Suppressor macrophage treated with lipopolysaccharide for 1 hour (primary cell): Measurements from ENCODE around the gene ATP1A3.
A peak's percentile ranks its signal among the peaks of the same experiment; 100 is the strongest.

Source experiments
- DNase-seq, 3 donors: peaks; one replicate each; pipeline ENCODE4 v3.0.0-alpha.2; 2020 to 2022

Gene ATP1A3

DNA sequence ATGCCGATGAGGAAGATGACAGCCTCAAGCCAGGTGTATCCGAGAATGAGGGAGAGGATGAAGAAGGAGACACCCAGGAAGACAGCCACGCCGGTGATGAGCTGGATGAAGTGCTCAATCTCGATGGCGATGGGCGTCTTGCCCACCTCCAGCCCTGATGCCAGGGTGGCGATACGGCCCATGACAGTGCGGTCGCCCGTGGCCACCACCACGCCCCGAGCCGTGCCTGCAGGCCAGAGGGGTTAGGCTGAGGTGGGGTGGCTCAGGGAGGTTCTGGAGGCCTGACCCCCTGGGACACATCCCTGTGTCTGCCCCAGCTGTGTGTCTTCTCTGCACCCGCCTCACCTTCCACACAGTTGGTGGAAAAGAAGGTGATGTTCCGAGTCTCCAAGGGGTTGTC is 9.1 kb downstream of the ATP1A3 start:
- no peak for DNase-seq

DNA sequence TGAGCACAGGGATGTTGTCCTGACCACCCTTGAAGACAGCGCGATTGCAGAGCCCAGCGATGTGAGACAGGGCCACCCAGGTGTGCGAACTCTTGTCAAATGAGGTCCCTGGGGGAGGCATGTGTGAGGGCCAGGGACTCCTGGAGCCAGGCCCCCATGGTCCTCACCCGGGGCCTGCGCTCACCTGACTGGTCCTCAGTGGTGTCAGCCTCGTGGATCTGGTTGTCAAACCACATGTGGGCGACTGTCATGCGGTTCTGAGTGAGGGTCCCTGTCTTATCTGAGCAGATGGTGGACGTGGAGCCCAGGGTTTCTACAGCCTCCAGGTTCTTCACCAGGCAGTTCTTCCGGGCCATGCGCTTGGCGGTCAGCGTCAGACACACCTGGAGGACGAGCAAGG is 12.3 kb downstream of the ATP1A3 start:
- DNase-seq: no peak

DNA sequence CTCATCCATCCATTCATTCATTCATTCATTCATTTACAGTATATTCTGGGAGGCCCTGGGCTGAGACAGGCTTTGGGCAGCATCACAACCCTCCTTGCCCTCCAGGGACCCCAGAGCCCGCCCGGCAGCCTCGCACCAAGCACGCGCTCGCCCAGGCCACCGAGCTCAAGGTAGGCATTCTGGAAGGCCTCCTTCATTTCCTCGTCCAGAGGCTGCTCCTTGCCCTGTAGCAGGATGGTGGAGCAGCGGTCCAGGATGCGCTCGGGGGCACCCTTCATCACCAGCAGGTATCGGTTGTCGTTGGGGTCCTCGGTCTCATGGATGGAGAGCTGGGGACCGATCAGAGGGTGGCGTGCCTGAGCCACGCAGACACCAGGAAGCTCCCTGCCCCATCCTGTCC is 15.6 kb downstream of the ATP1A3 start:
- no peak for DNase-seq

DNA sequence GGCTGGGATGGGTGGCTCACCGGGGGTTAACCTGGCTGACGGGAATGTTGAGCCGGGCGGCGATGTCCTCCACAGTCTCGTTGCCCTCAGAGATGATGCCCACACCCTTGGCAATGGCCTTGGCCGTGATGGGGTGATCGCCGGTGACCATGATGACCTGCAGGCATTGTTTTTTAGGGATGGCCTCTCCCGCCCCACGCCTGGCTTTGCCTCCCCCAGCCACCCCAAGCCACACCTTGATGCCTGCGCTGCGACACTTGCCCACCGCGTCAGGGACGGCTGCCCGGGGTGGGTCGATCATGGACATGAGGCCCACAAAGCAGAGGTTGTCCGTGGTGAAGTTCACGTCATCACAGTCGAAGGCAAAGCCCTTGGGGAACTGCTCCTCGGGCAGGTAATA is 16.1 kb downstream of the ATP1A3 start:
- DNase-seq: no peak

DNA sequence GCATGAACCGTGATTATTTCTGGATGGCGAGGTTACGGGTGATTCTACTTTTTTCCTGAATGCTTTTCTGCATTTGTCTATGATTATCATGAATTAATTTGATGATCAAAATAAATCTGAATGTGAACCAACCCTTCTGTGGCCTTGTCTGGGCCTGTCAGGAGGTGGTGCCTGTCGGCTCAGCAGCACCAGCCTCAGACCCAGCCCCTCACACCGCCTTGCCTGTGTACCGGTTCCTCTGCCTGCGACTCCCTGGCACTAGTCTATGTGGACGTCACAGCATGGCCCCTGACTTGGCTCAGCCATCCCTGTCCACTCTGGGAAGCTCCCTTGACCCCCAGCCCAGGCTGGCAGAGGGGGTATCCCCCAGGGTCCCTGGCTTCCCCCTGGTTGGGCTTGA is 19.4 kb downstream of the ATP1A3 start:
- no peak for DNase-seq

DNA sequence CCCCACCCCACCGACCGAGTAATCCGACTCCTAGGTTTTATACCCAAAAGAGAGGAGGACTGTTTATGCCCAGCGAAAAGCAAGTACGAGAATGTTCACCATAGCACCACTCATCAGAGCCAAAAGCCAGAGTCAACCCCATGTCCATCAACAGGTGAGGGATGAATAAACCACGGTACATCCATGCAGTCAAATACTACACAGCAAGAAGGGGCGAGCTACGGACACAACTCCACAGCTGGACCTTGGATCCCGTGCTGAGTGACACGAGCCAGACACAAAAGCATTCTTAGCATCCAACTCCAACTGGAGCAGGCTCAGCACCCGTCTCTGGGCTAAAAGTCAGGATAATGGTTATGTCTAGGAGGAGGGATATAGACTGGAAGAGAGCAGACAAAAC is 22.7 kb downstream of the ATP1A3 start:
- DNase-seq: no peak

DNA sequence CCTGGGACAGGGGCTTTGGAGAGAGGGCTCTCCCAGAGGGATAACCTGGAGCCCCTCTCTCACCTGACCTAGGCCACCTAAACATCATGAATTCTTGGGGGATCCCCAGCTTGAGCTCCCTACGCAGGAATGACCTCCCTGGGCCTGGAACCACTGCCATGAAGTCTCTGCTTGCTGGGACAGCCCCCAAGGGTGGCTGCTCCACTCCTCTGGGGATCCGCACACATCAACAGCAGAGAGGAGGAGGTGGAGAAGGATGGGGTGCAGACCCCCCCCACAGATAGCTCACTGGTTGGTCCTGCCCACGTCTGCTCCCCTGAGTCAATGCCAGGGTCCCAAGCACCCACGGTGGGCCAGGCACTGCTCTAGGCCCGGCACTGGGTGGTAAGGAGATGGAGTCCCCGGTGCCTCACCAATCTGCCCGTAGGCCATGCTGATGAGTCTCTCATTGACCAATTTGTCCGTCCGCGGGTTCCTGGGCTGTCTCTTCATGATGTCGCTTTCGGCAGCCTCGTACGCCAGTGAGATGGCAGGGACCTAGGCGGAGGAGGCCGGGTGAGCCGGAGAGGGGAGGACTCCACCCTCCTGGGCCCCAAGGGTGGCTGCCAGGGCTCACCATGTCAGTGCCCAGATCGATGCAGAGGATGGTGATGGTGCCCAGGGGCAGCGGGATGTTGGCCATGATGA is 24.1 kb downstream of the ATP1A3 start:
- no peak for DNase-seq

DNA sequence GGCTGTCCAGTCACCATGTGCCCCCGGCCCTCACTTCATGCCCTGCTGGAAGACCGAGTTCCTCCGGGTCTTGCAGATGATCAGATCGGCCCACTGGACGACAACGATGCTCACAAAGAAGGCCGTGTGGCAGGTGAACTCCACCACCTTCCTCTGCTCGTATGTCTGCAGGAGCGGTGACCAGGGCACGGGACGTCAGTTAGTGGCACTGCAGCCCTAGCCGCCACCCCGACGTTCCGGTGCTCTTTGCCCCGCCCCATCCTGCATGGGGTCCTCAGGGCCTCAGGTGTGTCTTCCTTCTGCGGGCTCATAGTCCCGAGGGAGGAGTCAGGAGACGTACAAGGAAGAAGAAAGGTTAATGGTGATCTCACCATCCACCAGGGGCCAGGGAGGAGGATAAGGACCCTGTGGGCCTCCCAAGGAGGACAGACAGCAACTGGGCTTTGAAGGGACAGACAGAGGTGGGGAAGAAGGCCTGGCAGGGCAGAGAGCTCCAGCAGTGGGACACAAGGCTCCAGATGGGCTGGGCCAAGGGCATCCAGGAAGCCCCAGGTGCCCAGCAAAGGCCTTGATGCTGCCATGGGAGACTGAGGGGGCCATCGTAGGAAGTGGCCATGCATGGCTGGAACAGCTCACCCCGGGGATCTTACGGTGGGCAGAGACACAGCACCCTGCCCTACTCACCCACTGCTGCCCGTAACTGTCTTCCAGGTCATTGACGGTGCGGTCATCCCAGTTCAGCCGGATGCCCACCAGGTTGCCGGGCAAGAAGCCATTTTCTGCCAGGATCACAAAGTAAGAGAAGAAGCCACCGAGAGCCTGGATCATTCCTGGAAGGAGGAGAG is 25.1 kb downstream of the ATP1A3 start:
- no peak for DNase-seq

DNA sequence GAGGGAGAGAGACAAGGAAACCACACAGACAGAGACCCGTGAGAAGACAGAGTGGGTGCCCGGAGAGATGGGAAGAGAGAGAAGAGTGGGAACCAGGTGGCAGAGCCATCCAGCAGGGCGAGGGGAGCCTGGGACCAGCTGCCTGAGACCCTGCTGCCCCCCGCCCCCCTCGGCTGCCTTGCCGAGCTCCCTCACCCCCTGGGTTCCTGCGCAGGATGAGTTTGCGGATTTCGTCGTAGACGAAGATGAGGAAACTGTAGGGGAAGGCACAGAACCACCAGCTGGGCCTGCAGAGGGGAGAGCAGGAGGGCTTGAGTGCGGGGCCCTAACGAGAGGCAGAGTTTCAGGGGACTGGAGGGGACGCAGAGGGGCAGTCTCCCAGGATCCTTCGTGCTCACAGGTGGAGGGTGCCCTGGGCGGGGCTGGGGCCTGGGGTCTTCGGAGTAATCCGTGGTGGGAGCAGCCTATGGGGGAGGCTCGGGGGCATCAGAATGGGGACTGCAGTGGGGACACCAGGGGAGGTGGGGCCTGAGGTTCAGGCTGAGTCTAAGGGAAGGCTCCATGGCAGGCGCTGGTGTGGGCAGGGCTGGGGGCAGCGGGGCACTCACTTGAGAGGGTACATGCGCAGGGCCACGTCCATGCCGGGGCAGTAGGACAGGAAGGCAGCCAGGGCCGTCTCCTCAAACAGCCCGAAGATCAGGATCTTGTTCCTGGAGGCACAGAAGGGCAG is 26.8 kb downstream of the ATP1A3 start:
- DNase-seq: peak in 1 of 3 donors; percentile 15

DNA sequence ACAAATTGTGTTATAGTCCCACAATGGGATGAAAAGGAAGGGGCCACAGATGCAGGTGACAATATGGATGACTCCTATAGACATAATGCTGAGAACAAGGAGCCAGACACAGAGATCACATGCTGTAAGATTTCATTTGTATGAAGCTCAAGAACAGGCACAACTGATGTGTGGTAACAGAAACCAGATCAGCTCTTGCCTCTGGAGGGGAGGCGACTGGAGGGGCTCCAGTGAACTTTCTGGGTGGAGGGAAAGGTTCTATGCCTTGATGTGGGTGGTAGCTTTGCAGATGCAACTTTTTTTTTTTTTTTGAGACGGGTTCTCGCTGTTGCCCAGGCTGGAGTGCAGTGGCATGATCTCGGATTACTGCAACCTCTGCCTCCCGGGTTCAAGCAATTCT is 28.9 kb downstream of the ATP1A3 start:
- DNase-seq: no peak

DNA sequence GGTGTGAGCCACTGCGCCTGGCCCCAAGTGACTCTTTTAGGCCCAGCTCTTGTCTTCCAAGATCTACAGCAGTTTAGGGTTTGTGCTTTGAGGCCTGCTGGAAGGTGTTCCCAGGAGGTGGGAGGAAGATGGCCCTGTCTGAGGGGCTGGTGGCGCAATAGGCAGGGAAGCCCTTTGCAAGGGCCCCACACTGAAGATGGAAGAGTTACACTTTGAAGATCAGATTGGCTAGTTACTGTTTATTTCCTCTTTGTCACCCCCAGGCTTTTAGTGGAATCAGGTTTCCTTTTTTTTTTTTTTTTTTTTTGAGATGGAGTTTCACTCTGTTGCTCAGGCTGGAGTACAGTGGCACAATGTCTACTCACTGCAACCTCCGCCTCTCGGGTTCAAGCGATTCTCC is 33.1 kb downstream of the ATP1A3 start:
- DNase-seq: no peak

DNA sequence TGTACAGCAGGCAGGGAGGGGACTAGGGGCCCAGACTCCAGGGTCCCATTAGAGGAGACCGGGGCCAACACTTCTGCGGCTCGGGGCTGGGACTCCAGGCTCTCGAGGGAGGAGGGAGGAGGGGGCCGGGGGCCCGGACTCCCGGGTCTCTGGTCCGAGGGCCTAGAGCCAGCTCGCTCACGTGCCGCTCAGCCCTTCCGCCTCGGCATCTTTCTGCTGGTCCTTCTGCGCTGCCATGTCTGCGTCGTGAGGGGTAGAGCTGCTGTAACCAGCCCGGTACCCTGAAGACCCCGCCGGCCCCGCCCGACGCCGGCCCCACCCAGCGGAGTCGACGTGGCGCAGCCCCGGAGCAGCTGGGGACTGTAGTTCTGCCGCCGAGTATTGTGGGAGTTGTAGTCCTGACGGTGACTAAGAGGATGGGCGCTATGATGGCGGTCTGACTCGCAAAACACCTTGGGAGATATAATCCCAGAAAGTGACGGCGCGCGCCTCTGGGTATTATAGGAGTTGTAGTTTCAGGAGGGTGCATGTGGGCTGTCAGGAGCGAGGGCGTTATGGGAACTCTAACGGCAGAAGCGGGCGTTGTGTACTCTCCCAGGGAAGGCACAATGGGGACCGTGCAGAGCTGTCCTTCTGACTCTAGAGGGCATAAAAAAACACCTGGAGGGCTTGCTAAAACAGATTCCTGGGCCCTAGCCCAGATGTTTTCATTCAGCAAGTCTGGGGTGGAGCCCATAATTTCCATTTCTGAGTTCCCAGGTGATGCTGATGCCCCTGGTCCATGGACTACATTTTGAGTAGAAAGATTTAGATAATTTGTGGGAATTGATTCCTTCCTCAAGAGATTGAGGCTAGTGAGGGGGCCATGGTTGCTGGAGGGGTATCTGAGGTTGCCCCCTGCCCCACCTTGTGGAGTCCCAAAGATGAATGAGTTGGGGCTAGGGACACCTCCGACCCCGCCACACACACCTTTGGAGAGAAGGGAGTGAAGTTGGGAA is 34.7 kb downstream of the ATP1A3 start, which contains the start of gene RABAC1:
Gene RABAC1, minus strand, starts transcription at position 266 of the 998 bp plus-strand sequence. Its CDS starts 29 bp downstream, at position 237.
- peak; percentile 86 to 92 (median 91) for DNase-seq

DNA sequence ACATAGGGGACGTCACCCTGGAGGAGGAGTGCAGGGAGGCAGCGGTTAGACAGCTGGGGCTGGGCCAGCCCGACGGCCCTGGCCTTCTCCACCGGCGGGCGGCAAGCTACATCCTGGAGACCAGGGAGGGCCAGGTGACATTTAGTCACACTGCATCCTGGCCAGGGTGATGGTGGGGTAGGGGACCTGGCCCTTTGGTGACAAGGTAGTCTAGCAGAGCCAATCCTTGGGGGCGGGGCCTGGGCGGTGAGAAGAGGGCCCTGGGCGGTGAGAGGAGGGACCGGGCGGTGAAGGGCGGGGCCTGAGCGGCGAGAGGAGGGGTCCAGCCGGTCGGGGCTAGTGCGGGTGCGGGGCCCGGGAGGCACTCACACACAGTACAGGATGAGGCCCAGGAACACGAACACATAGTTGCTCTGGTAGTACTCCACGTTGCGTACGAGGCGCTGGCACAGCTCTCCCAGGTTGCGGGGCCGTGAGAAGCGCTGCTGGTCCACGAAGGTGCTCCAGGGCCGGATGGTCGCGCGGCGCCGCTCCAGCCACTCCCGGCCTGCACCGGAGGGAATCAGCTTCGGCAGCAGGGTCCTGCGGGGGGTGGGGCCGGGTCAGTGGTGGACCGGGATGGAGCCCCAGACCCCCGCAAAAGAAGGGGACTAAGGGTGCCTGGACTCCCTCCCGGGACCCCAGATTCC is 35.5 kb downstream of the ATP1A3 start:
- DNase-seq: peak; percentile 53 to 87 (median 70)

DNA sequence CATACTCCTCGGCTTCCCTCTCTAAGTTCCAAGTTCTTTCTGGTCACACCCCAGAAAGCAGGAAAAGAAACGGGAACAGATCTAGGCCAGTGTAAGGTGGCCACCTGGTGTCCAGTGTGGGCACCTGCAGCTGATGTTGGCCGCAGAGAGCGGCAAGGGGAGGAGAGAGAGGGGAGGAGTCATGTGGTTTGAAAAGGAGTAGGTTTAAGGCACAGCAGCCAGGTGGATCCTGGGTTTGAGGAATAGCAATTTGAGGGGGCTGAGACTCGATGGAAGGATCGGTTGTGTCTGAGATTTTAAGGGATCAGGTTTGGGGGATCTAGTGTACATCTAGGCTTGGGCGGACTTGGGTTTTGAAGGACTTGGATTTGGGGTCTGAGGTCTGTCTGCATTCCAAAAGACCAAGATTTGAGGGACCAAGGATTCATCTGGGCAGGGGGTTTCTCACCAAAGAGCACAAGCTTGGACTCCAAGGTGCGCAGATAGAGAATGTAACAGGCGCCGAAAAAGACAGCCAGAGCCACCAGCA is 36.1 kb downstream of the ATP1A3 start:
- peak; percentile 73 to 80 (median 80) for DNase-seq

DNA sequence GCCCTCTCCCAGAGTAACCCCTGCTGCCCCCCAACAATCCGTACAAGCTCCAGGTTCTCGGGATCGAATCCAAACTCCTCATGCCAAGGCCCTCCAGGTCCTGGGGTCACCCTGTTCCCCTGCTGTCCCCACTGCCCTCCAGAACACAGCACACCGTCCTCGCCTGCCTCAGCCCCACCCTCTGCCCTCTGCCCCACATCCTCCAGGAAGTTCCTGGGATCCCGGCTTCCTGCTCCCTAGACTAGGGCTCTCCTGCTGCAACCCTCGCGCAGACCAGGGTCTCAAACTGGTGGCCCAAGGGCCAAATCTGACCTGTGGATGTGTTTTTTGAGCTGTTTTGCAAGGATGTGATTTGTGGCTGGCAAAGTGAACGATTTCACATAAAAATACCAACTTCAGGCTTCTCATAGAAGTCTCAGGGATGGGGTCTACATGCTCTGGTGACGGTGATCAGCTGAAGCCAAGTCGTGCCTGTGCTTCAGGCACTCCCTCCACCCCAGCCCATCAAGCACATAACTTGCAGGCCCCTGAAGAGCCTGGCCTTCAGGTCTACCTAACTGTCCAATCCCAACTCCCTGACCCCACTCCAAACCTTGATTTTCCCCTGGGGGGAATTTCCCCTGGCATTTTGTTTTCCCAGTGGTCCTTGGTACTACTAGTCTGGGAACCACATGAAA is 36.7 kb downstream of the ATP1A3 start:
- DNase-seq: no peak

DNA sequence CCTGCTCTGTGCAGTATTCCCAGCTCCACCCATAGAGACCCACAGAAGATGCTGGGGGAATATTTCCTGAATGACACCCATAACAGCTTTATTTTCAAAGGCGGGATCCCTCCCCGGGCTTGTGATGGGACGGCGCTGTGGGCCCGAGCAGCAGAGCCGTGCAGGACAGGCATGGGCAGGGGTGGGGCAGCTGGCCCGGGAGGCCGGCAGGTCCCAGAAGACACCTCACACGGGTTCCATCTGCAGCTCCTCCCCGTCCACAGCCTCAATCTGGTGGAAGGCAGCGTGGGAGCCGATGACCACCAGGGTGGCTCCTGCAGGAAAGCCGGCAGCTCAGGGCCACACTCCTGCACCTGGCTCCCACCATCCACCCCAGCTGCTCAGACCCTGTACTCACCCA is 37.4 kb downstream of the ATP1A3 start:
- DNase-seq: no peak

DNA sequence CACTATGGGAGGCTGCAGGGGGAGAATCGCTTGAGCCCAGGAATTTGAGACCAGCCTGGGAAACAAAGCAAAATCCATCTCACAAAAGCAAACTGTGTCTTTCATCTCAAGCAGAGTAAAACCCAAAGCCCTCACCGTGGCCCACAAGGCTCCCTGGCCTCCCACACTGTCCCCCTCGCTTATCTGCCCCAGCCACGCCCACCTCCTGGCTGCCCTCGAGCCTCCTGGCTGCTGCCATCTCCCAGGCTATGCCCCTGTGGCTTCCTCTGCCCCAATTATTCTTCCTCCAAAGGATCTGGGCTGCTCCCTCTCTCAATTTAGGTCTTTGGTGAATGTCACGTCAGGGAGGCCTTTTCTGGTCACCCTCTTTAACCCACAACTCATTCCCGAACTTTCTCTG is 38.5 kb downstream of the ATP1A3 start:
- no peak for DNase-seq

DNA sequence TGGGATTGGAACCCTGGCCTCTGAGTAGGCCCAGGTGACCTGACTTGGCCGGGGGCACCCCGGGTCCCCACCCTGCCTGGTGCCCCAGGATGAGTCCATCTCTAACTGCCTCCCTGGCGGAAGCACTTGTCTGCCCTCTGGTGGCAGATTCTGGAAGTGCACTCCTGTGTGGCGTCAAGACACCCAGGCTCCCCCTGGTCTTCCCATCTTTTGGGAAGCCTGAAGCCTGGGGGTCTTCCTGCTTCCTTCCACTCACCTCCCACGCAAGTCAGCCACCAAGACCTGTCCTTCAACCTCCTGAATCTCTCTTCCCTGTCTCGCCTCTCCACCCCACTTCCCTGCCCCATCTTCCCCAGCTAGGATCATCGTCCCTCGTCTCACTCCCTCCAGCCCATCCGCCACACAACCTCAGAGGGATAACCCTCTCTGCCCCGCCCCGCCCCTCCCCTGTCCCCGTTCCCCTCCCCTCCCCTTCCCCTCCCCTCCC is 42.3 kb downstream of the ATP1A3 start:
- DNase-seq: peak; percentile 85 to 89 (median 87)

DNA sequence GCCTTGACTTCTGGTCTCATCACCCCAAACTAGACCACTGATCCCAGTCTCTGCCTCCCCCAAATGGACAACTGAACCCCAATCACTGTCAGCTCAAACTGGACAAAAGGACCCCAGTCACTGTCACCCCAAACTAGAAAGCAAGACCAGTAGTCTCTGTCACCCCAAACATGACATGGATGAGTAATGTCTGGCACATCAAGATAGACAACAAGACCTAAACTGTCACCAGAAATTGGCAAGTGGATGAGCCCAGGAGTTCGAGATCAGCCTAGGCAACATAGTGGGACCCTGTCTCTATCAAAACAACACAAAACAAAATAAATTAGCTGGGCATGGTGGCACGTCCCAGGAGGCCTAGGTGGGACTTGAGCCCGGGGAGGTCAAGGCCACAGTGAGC is 46.9 kb downstream of the ATP1A3 start:
- DNase-seq: no peak

DNA sequence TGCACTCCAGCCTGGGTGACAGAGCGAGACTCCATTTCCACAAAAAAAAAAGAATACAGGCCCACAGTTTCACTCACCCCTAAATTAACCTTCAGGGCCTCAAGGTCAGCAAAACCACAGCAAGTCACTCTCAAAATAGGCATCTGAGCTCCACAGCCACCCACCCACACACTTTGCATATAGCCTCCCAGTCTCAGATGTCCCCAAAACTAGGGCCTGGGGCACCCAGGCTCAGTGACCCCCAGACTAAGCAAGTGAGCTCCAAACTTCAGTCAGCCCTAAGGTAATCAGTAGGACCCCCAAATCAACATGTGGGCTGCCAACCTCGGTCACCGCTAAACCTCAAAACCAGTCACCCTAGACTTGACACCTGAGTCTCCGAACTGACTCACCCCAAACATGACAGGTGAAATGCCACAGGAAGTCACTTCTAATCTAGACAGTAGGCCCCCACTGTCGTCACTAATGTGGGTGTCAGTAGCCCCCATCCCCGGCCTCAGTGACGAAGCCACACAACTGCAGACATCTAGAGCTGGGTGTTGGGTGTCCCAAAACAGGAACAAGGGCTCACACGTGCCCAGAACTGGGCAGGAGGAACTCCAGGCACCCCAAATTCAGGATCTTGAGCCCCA is 48.8 kb downstream of the ATP1A3 start:
- DNase-seq: no peak
